ENCODE results near the gene SCD5. TPM values are rescaled to one million over a fixed set of nuclear protein-coding genes. Genes with fewer than 3 reads are reported as not detected.

The SCD5 gene
- total RNA-seq, 1 experiment from 2014 or later, result 16.3 TPM

DNA sequence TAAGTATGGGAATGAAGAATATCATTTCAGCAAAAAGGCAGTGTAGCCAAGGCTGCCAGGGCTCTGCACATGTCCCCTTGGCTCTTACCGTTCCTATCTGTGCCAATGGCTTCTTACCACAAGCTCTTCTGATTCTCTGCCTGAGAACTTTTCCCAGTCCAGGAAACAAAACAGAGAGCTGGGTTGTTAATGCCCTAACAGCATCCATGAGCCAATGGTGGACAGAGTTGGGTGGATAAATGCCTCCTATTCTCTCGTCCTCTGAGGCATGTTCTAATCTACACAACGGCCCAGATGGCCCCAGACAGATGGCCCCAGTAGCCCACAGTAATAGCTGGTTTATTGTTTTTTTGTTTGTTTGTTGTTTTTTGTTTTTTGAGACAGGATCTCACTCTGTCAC lies 28.0 kb downstream of the SCD5 start:
- no TSS peak for BruUV-seq (replicated peaks)
- DNase-seq, result no peak
- Mint-ChIP-seq H3K27ac (ENCODE audit: unreplicated experiment) (no peak overlapping the region), H3K36me3 (ENCODE audit: insufficient read depth, unreplicated experiment) (no peaks in the 10 kb centered on the region), H3K9me3 (ENCODE audit: low read depth, unreplicated experiment) (peaks cover 7% of the 10 kb centered on the region), H3K4me3 (ENCODE audit: low read depth, unreplicated experiment) (no peak overlapping the region), H3K27me3 (ENCODE audit: unreplicated experiment) (no peaks in the 10 kb centered on the region), H3K4me1 (ENCODE audit: low read depth, unreplicated experiment) (no peaks in the 10 kb centered on the region)
- TF ChIP-seq, protein P1, sequence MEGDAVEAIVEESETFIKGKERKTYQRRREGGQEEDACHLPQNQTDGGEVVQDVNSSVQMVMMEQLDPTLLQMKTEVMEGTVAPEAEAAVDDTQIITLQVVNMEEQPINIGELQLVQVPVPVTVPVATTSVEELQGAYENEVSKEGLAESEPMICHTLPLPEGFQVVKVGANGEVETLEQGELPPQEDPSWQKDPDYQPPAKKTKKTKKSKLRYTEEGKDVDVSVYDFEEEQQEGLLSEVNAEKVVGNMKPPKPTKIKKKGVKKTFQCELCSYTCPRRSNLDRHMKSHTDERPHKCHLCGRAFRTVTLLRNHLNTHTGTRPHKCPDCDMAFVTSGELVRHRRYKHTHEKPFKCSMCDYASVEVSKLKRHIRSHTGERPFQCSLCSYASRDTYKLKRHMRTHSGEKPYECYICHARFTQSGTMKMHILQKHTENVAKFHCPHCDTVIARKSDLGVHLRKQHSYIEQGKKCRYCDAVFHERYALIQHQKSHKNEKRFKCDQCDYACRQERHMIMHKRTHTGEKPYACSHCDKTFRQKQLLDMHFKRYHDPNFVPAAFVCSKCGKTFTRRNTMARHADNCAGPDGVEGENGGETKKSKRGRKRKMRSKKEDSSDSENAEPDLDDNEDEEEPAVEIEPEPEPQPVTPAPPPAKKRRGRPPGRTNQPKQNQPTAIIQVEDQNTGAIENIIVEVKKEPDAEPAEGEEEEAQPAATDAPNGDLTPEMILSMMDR (IDR thresholded peaks at IDR 0.05; ENCODE audit: unreplicated experiment), result no peak
- CTCF ChIA-PET, result no interaction called here
- intact Hi-C loops (cut with micrococcal nuclease; ENCODE audit: unreplicated experiment), result no loop called here

DNA sequence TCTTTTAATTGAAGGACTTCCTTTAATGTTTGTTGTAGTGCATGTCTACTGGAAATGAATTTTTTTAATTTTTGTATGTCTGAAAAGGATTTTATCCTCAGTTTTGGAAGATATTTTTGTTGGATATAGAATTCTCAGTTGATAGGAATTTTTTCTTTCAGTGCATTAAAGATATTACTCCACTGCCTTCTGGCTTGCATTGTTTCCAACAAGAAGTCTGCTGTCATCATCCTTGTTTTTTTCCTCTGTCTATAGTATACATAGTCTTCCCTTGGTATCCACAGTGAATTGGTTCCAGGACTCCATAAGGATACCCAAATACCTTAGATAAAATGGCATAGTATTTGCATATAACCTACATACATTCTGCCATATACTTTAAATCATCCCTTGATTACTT lies 33.5 kb downstream of the SCD5 start:
- no peak overlapping the region for H3K4me3 Mint-ChIP-seq (ENCODE audit: low read depth, unreplicated experiment)
- no TSS peak for BruUV-seq (replicated peaks)
- no peak overlapping the region for H3K27ac Mint-ChIP-seq (ENCODE audit: unreplicated experiment)
- H3K9me3 Mint-ChIP-seq (ENCODE audit: low read depth, unreplicated experiment), result peaks cover 7% of the 10 kb centered on the region
- intact Hi-C loops (cut with micrococcal nuclease; ENCODE audit: unreplicated experiment), result no loop called here
- DNase-seq, result no peak
- TF ChIP-seq, protein P1 (IDR thresholded peaks at IDR 0.05; ENCODE audit: unreplicated experiment), result no peak
- CTCF ChIA-PET, result no interaction called here
- no peaks in the 10 kb centered on the region for H3K27me3 Mint-ChIP-seq (ENCODE audit: unreplicated experiment)
- no peaks in the 10 kb centered on the region for H3K36me3 Mint-ChIP-seq (ENCODE audit: insufficient read depth, unreplicated experiment)
- H3K4me1 Mint-ChIP-seq (ENCODE audit: low read depth, unreplicated experiment), result no peaks in the 10 kb centered on the region

DNA sequence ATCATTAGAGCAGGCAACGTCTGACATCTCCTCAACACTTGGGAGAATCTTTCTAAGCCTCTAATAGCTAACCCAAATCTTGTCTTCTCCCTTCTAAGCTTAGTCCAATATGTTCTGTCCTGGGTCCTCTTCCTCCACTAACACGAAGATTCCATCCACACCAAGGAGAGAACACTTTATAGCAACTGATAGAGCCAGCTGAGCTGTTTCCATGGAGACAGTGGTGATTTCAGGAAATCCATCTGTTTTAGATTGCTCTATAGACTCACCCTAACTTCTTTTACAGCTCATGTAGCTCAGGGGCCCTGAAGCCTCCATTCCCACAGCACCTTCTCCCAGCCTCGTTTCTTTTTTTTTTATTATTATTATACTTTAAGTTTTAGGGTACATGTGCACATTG lies 37.4 kb downstream of the SCD5 start:
- TF ChIP-seq, protein P1 (IDR thresholded peaks at IDR 0.05; ENCODE audit: unreplicated experiment), result no peak
- DNase-seq, result no peak
- Mint-ChIP-seq H3K36me3 (ENCODE audit: insufficient read depth, unreplicated experiment) (no peaks in the 10 kb centered on the region), H3K4me1 (ENCODE audit: low read depth, unreplicated experiment) (no peaks in the 10 kb centered on the region), H3K27me3 (ENCODE audit: unreplicated experiment) (no peaks in the 10 kb centered on the region), H3K27ac (ENCODE audit: unreplicated experiment) (no peak overlapping the region), H3K9me3 (ENCODE audit: low read depth, unreplicated experiment) (peaks cover 2% of the 10 kb centered on the region), H3K4me3 (ENCODE audit: low read depth, unreplicated experiment) (no peak overlapping the region)
- intact Hi-C loops (cut with micrococcal nuclease; ENCODE audit: unreplicated experiment), result no loop called here
- CTCF ChIA-PET, result no interaction called here
- BruUV-seq (replicated peaks), result no TSS peak

DNA sequence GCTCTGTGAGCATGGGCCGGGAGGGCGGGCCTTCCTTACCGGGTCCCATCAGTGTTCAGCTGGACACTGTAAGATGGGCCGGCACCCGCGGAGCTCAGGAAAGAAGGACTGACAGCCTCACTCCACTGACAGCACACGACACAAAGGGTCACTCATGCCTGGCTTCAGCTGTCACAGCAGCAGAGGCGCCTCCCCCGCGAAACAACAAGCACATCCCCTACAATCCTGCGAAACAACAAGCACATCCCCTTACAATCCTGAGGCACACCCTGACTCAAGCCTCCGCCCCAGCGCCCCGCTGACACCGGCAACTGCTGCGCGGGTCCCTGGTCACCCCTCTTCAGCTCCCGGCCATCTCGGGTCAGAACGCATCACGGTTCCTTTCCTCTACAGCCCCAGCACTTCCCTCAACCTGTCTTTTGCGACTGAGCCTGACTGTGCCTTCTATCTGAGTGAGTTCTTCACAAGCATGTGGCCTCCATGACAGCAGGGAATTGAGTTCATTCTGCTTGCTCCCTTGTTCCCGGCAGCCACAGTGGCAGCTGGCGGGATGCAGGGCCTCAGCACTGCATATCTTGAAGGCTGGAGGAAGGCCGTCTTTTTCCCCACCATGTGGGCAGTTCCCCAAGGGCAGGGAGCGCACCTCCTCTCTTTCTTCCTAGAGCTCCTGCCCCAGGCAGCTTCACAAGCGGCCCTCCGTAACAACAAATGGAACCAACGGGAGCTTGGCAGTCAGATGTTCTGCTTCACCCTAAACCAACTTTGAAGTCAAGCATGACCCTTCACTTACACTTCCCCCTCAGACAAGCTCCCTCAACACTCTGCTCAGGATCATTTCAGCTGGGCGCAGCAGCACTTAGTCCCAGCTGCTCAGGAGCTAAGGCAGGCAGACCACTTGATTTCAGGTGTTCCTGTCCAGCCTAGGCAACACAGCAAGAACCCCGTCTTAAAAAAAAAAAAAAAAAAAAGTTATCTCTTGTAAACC lies 39.6 kb downstream of the SCD5 start:
- no peak for DNase-seq
- intact Hi-C loops (cut with micrococcal nuclease; ENCODE audit: unreplicated experiment), result no loop called here
- Mint-ChIP-seq H3K4me3 (ENCODE audit: low read depth, unreplicated experiment) (no peak overlapping the region), H3K27ac (ENCODE audit: unreplicated experiment) (no peak overlapping the region), H3K9me3 (ENCODE audit: low read depth, unreplicated experiment) (no peaks in the 10 kb centered on the region), H3K36me3 (ENCODE audit: insufficient read depth, unreplicated experiment) (no peaks in the 10 kb centered on the region), H3K27me3 (ENCODE audit: unreplicated experiment) (no peaks in the 10 kb centered on the region), H3K4me1 (ENCODE audit: low read depth, unreplicated experiment) (no peaks in the 10 kb centered on the region)
- BruUV-seq (replicated peaks), result no TSS peak
- TF ChIP-seq, protein P1 (IDR thresholded peaks at IDR 0.05; ENCODE audit: unreplicated experiment), result no peak
- CTCF ChIA-PET, result interaction anchor here (0.6 kb wide), 1 partner anchor 231 kb away, joined by 3 read pairs; no protein-coding TSS in a partner anchor
